Stomach (tissue), 4 donors: ENCODE results near the gene ANGPTL2.

ENCODE experiments used
- CTCF ChIP-seq, 7 experiments: fragments of 450-650 bp in 4 of 7; fragments of 200-600 bp in 3 of 7; sonication (generic) in 3 of 7; IDR thresholded peaks; one replicate each; pipeline ENCODE4 v1.5.1; 2016 to 2019; ENCODE audit warnings: antibody characterized with exemption in 7 of 7, control low read depth in 2 of 7, mild to moderate bottlenecking in 1 of 7
- POLR2A ChIP-seq, 4 donors: fragments of 450-650 bp; IDR thresholded peaks; one replicate each; pipeline ENCODE4 v1.6.1; 2016; ENCODE audit warnings: antibody characterized with exemption in 4 of 4, control low read depth in 2 of 4, mild to moderate bottlenecking in 1 of 4, moderate library complexity in 1 of 4
- POLR2AphosphoS5 ChIP-seq, 3 donors: sonication (generic); formaldehyde crosslinking; IDR thresholded peaks; one replicate each; pipeline ENCODE4 v1.6.1; 2016; ENCODE audit warnings: antibody characterized with exemption in 3 of 3

DNA sequence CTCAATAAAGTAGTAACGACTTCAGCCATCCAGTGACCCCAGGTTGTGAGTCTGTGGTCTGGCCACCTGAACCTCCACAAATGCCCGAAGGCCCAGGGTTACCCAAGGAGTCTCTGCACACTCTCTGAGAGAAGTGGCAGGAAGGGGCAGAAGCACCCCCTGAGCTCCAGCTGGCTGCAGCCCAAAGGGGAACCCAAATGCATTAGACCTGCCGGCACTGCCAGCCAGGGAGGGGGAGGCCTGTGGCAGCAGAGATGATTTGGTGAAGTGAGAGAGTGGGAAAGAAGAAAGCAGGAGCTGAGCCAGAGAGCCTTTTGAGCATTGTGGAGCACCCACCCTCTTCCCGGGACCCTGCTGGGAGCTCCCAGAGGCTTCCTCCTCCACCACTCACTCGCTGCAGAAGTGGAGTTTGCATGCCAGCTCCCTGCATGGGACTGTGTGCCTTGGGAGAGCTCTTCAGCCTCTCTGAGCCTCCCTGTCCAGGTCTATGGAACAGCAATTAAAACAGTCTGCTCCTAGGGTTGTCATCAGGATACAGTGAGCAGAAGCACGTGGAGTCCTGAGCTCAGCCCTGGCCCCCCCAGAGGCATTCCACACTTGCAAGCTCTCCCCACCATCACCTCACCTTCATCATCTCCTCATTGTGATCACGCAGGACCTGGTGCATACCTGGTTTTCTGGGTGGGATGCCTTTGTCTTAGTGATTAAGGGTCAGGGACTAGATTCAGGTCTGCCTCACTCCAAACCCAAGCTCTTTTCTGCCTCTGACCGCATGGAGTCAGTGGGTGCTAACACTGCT, 13.8 kb upstream of the ANGPTL2 start:
- TF ChIP-seq CTCF (IDR thresholded peaks at IDR 0.05) (no peak), POLR2A (IDR thresholded peaks at IDR 0.05) (no peak), POLR2AphosphoS5 (IDR thresholded peaks at IDR 0.05) (no peak)
